Measurements from ENCODE around the gene FMR1. TPM values are rescaled to one million over a fixed set of nuclear protein-coding genes. Genes with fewer than 3 reads are reported as not detected.
A peak's percentile ranks its signal among the peaks of the same experiment; 100 is the strongest.

The FMR1 gene
- total RNA-seq (10 to 100 TPM; 35.2 to 38.7 TPM), polyA plus RNA-seq (ENCODE audit: insufficient read length in 6 of 6) (10 to 100 TPM; 77.3 to 93.3 (median 82.1) TPM)
- long read RNA-seq, donor 1, full-length matches to known transcripts, result 4 of 4 reads
- long read RNA-seq, donor 1, partial matches to known transcripts, result 0 of 4 reads
- long read RNA-seq, donor 1, other reads (novel, unspliced or antisense), result 0 of 4 reads
- long read RNA-seq, donor 2, full-length matches to known transcripts, result 2 of 132 reads
- long read RNA-seq, donor 2, partial matches to known transcripts, result 130 of 132 reads
- long read RNA-seq, donor 2, other reads (novel, unspliced or antisense), result 0 of 132 reads
- long read RNA-seq, donor 3, full-length matches to known transcripts, result 2 of 2 reads
- long read RNA-seq, donor 3, partial matches to known transcripts, result 0 of 2 reads
- long read RNA-seq, donor 3, other reads (novel, unspliced or antisense), result 0 of 2 reads
- long read RNA-seq, donor 4, partial matches to known transcripts, result 0 of 1 reads
- long read RNA-seq, donor 4, other reads (novel, unspliced or antisense), result 1 of 1 reads
- long read RNA-seq, donor 5, full-length matches to known transcripts, result 4 of 4 reads
- long read RNA-seq, donor 5, partial matches to known transcripts, result 0 of 4 reads
- long read RNA-seq, donor 5, other reads (novel, unspliced or antisense), result 0 of 4 reads
- long read RNA-seq, donor 6, full-length matches to known transcripts, result 3 of 3 reads
- long read RNA-seq, donor 6, partial matches to known transcripts, result 0 of 3 reads
- long read RNA-seq, donor 6, other reads (novel, unspliced or antisense), result 0 of 3 reads
- long read RNA-seq, donor 7, full-length matches to known transcripts, result 1 of 1 reads
- long read RNA-seq, donor 7, partial matches to known transcripts, result 0 of 1 reads
- long read RNA-seq, donor 7, other reads (novel, unspliced or antisense), result 0 of 1 reads
- long read RNA-seq, donor 8, full-length matches to known transcripts, result 3 of 3 reads
- long read RNA-seq, donor 8, partial matches to known transcripts, result 0 of 3 reads
- long read RNA-seq, donor 8, other reads (novel, unspliced or antisense), result 0 of 3 reads
- long read RNA-seq, donor 9, result 0 reads
- long read RNA-seq, donor 10, result 0 reads
- long read RNA-seq, donor 11, full-length matches to known transcripts, result 6 of 121 reads
- long read RNA-seq, donor 11, partial matches to known transcripts, result 115 of 121 reads
- long read RNA-seq, donor 11, other reads (novel, unspliced or antisense), result 0 of 121 reads
- long read RNA-seq, donor 12, full-length matches to known transcripts, result 3 of 3 reads
- long read RNA-seq, donor 12, partial matches to known transcripts, result 0 of 3 reads
- long read RNA-seq, donor 12, other reads (novel, unspliced or antisense), result 0 of 3 reads

DNA sequence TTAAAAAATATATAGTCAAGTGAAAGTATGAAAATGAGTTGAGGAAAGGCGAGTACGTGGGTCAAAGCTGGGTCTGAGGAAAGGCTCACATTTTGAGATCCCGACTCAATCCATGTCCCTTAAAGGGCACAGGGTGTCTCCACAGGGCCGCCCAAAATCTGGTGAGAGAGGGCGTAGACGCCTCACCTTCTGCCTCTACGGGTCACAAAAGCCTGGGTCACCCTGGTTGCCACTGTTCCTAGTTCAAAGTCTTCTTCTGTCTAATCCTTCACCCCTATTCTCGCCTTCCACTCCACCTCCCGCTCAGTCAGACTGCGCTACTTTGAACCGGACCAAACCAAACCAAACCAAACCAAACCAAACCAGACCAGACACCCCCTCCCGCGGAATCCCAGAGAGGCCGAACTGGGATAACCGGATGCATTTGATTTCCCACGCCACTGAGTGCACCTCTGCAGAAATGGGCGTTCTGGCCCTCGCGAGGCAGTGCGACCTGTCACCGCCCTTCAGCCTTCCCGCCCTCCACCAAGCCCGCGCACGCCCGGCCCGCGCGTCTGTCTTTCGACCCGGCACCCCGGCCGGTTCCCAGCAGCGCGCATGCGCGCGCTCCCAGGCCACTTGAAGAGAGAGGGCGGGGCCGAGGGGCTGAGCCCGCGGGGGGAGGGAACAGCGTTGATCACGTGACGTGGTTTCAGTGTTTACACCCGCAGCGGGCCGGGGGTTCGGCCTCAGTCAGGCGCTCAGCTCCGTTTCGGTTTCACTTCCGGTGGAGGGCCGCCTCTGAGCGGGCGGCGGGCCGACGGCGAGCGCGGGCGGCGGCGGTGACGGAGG, at the start of gene FMR1:
TSS of gene FMR1 (plus strand) at position 728 of the 831 bp plus-strand sequence. CDS start 261 bp downstream, outside the sequence.
- TF ChIP-seq CTCF (IDR thresholded peaks at IDR 0.05), result no peak
- H3K4me1 ChIP-seq, result peaks cover 6 to 19% of the 10 kb centered on the region in 2 donors
- peak within 1 kb of the TSS; percentile 90 to 93 for H3K27ac ChIP-seq
- no peaks in the 10 kb centered on the region for H3K27me3 ChIP-seq
- peak within 1 kb of the TSS; percentile 51 to 68 for H3K4me3 ChIP-seq
- H3K36me3 ChIP-seq, result no peaks in the 10 kb centered on the region
- peak; percentile 83 to 97 (median 94) for DNase-seq
- no peaks in the 10 kb centered on the region for H3K9me3 ChIP-seq
- peak; percentile 94 for ATAC-seq
- intact Hi-C loops (cut with DNase I), result no loop called here

GRCh38 chrX:147875866-147876596, 35.7 kb upstream of the FMR1 start:
- peaks cover 0 to 3% of the 10 kb centered on the region in 2 donors for H3K9me3 ChIP-seq
- no peaks in the 10 kb centered on the region for H3K27me3 ChIP-seq
- intact Hi-C loops (cut with DNase I), result no loop called here
- H3K27ac ChIP-seq, result no peak overlapping the region
- TF ChIP-seq CTCF (IDR thresholded peaks at IDR 0.05), result no peak
- no peak overlapping the region for H3K4me3 ChIP-seq
- no peaks in the 10 kb centered on the region for H3K4me1 ChIP-seq
- no peaks in the 10 kb centered on the region for H3K36me3 ChIP-seq
- DNase-seq, result peak in 1 of 4 donors; percentile 6
- peak; percentile 49 for ATAC-seq

DNA sequence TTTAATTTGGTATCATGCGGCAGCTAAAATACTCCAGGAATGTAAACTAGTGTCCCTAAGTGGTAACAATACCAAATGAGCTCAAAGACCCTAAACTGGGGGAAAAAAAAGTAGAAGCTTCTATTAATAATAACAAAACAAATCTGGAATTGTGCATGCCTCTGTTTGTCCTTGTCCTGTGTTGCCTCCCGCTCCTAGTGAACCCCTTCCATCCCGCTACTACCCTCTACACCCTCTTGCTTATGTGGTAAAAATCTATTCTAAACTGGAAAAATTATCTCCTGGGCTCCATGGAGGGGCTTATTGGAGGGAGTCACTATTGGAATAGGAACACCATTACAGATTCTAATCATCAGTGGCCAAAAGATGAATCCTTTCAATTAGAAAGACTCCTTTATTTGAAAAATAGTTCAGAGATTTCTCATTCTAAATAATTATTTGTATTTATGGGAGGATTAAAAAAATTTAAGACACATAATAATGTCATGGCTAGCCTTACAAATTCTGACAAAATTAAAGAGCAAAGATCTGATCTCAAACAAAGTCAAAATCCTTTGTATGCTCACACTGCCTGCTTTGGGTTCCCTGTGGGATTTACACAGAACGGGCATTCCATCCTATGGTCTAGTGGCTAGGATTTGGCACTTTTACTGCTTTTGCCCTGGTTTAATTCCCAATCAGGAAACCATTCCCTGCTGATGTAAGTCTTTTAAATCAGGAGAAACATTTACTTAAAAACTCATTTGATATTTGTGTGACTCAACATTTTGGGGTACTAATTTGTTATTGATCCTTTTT, 34.7 kb upstream of the FMR1 start:
- Histone ChIP-seq H3K9me3 (no peaks in the 10 kb centered on the region), H3K27ac (no peak overlapping the region), H3K36me3 (no peaks in the 10 kb centered on the region), H3K4me3 (no peak overlapping the region), H3K27me3 (no peaks in the 10 kb centered on the region), H3K4me1 (no peaks in the 10 kb centered on the region)
- intact Hi-C loops (cut with DNase I), result no loop called here
- DNase-seq (no peak), ATAC-seq (no peak)
- no peak for TF ChIP-seq CTCF (IDR thresholded peaks at IDR 0.05)

Measured in left lung (tissue), 14 donors.